Measurements from ENCODE around the gene UBXN11. TPM values are rescaled to one million over a fixed set of nuclear protein-coding genes. Genes with fewer than 3 reads are reported as not detected.
"Not testable (repeated sequence)": the region's sequence is repeated elsewhere in the genome, so short reads cannot be mapped to it uniquely, and the experiment has no call there.

Gene UBXN11
- total and polyA plus RNA-seq, 5 donors = 13.3 to 18.5 (median 13.9) TPM

- Histone ChIP-seq H3K4me3 (ENCODE audit: low read length) (peak overlapping the region; percentile 44), H3K27ac (ENCODE audit: low read length) (no peak overlapping the region), H3K27me3 (ENCODE audit: control insufficient read depth, insufficient read depth) (no peaks in the 10 kb centered on the region), H3K4me1 (ENCODE audit: control insufficient read depth, insufficient read depth, low read length) (no peaks in the 10 kb centered on the region), H3K9me3 (ENCODE audit: control insufficient read depth, low read length) (no peaks in the 10 kb centered on the region)
- ATAC-seq = peak in 1 of 2 donors; percentile 14
- DNase-seq = peak in 2 of 3 donors; percentile 29 to 57
- 4% methylated on average over 41 of the region's 41 CpGs for WGBS
- intact Hi-C loops (cut with DNase I) = no loop called here
Observed at GRCh38 chr1:26335774-26336476, 29.5 kb upstream of the UBXN11 start.

DNA sequence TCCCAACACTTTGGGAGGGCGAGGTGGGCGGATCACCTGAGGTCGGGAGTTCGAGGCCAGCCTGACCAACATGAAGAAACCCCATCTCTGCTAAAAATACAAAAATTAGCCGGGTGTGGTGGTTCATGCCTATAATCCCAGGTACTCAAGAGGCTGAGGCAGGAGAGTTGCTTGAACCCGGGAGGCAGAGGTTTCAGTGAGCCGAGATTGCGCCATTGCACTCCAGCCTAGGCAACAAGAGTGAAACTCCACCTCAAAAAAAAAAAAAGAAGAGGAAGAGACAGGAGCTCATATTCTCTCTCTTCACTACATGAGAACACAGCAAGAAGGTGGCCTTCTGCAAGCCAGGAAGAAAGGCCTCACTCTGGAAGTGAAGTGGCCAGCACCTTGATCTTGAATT is 26.9 kb upstream of the UBXN11 start:
- H3K9me3 ChIP-seq (ENCODE audit: control insufficient read depth, low read length); H3K27me3 ChIP-seq (ENCODE audit: control insufficient read depth, insufficient read depth); H3K4me3 ChIP-seq (ENCODE audit: low read length); ATAC-seq; intact Hi-C loops (cut with DNase I); H3K4me1 ChIP-seq (ENCODE audit: control insufficient read depth, insufficient read depth, low read length); DNase-seq; H3K27ac ChIP-seq (ENCODE audit: low read length): not testable (repeated sequence)
- WGBS = 89% methylated on average over 8 of the region's 8 CpGs

- ATAC-seq (no peak), DNase-seq (no peak)
- no peak overlapping the region for H3K27ac ChIP-seq (ENCODE audit: low read length)
- WGBS = 82% methylated on average over 5 of the region's 5 CpGs
- no peaks in the 10 kb centered on the region for H3K4me1 ChIP-seq (ENCODE audit: control insufficient read depth, insufficient read depth, low read length)
- intact Hi-C loops (cut with DNase I) = no loop called here
- H3K27me3 ChIP-seq (ENCODE audit: control insufficient read depth, insufficient read depth) = no peaks in the 10 kb centered on the region
- H3K4me3 ChIP-seq (ENCODE audit: low read length) = no peak overlapping the region
- no peaks in the 10 kb centered on the region for H3K9me3 ChIP-seq (ENCODE audit: control insufficient read depth, low read length)
Observed at GRCh38 chr1:26330276-26330675, 23.8 kb upstream of the UBXN11 start.

DNA sequence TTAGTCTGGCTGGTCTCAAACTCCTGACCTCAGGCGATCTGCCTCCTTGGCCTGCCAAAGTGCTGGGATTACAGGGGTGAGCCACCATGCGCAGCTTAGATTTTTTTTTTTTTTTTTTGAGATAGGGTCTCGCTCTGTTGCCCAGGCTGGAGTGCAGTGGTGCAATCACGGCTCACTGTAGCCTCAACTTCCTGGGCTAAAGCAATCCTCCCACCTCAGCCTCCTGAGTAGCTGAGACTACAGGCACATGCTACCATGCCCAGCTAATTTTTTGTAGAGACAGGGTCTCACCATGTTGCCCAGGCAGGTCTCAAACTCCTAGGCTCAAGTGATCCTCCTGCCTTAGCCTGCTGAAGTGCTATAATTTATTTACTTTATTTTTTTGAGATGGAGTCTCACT is 22.9 kb upstream of the UBXN11 start:
- H3K4me3 ChIP-seq (ENCODE audit: low read length); H3K27ac ChIP-seq (ENCODE audit: low read length); ATAC-seq; H3K27me3 ChIP-seq (ENCODE audit: control insufficient read depth, insufficient read depth); H3K4me1 ChIP-seq (ENCODE audit: control insufficient read depth, insufficient read depth, low read length); H3K9me3 ChIP-seq (ENCODE audit: control insufficient read depth, low read length): not testable (repeated sequence)
- intact Hi-C loops (cut with DNase I) = loop anchor here (10.0 kb wide), 3 partner anchors 145 to 225 kb away; partner anchors contain the start of genes C1orf232 (in 1 of the 4) and ZNF593 (in 1 of the 4)
- 86% methylated on average over 4 of the region's 4 CpGs for WGBS
- DNase-seq = peak in 1 of 3 donors; percentile 10

- 67% methylated on average over 8 of the region's 8 CpGs for WGBS
- Histone ChIP-seq H3K4me3 (ENCODE audit: low read length) (no peak overlapping the region), H3K4me1 (ENCODE audit: control insufficient read depth, insufficient read depth, low read length) (no peaks in the 10 kb centered on the region), H3K27me3 (ENCODE audit: control insufficient read depth, insufficient read depth) (no peaks in the 10 kb centered on the region), H3K27ac (ENCODE audit: low read length) (no peak overlapping the region), H3K9me3 (ENCODE audit: control insufficient read depth, low read length) (no peaks in the 10 kb centered on the region)
- intact Hi-C loops (cut with DNase I) = loop anchor here (10.0 kb wide), 3 partner anchors 144 to 224 kb away; partner anchors contain the start of genes C1orf232 (in 1 of the 4) and ZNF593 (in 1 of the 4)
- ATAC-seq = no peak
- DNase-seq = peak in 1 of 3 donors; percentile 9
Observed at GRCh38 chr1:26328597-26328996, 22.2 kb upstream of the UBXN11 start.

GRCh38 chr1:26327956-26328362 is 21.5 kb upstream of the UBXN11 start:
- WGBS = 83% methylated on average over 8 of the region's 8 CpGs
- Histone ChIP-seq H3K4me3 (ENCODE audit: low read length) (no peak overlapping the region), H3K27me3 (ENCODE audit: control insufficient read depth, insufficient read depth) (no peaks in the 10 kb centered on the region), H3K9me3 (ENCODE audit: control insufficient read depth, low read length) (no peaks in the 10 kb centered on the region), H3K27ac (ENCODE audit: low read length) (no peak overlapping the region), H3K4me1 (ENCODE audit: control insufficient read depth, insufficient read depth, low read length) (no peaks in the 10 kb centered on the region)
- peak in 1 of 3 donors; percentile 12 for DNase-seq
- no peak for ATAC-seq
- intact Hi-C loops (cut with DNase I) = loop anchor here (10.0 kb wide), 3 partner anchors 143 to 223 kb away; partner anchors contain the start of genes C1orf232 (in 1 of the 4) and ZNF593 (in 1 of the 4)

- no peak overlapping the region for H3K4me3 ChIP-seq (ENCODE audit: low read length)
- H3K9me3 ChIP-seq (ENCODE audit: control insufficient read depth, low read length) = no peaks in the 10 kb centered on the region
- H3K4me1 ChIP-seq (ENCODE audit: control insufficient read depth, insufficient read depth, low read length) = peaks cover 4% of the 10 kb centered on the region
- no peak overlapping the region for H3K27ac ChIP-seq (ENCODE audit: low read length)
- no peak for DNase-seq
- WGBS = 74% methylated on average over 3 of the region's 3 CpGs
- H3K27me3 ChIP-seq (ENCODE audit: control insufficient read depth, insufficient read depth) = no peaks in the 10 kb centered on the region
- intact Hi-C loops (cut with DNase I) = loop anchor here (5.0 to 10.0 kb wide), 6 partner anchors 47 to 222 kb away; partner anchors contain the start of genes C1orf232 (in 1 of the 4) and ZNF593 (in 1 of the 4)
- ATAC-seq = no peak
Observed at GRCh38 chr1:26324550-26324949, 18.1 kb upstream of the UBXN11 start.

DNA sequence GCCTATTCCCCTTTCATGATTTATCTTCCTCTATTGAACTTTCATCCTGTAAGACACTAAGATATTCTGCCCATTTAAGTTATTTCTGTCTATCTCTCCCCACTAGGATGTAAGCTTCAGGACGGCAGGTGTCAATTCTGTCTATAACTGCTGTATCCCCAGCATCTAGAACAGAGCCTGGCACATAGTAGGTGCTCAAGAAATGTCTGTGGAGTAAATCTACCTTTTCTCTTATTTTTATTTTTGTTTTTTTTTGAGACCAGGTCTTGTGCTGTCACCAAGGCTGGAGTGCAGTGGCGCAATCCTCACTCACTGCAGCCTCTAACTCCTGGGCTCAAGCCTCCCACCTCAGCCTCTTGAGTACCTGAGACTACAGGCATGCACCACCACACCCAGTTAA is 16.9 kb upstream of the UBXN11 start:
- Histone ChIP-seq H3K4me1 (ENCODE audit: control insufficient read depth, insufficient read depth, low read length) (peaks cover 4% of the 10 kb centered on the region), H3K27ac (ENCODE audit: low read length) (no peak overlapping the region), H3K9me3 (ENCODE audit: control insufficient read depth, low read length) (no peaks in the 10 kb centered on the region), H3K27me3 (ENCODE audit: control insufficient read depth, insufficient read depth) (no peaks in the 10 kb centered on the region), H3K4me3 (ENCODE audit: low read length) (no peak overlapping the region)
- DNase-seq (peak in 1 of 3 donors; percentile 9), ATAC-seq (no peak)
- 87% methylated on average over 2 of the region's 2 CpGs for WGBS
- intact Hi-C loops (cut with DNase I) = loop anchor here (5.0 to 10.0 kb wide), 6 partner anchors 46 to 221 kb away; partner anchors contain the start of genes C1orf232 (in 1 of the 4) and ZNF593 (in 1 of the 4)

GRCh38 chr1:26322042-26322331 is 15.6 kb upstream of the UBXN11 start:
- H3K4me3 ChIP-seq (ENCODE audit: low read length) = no peak overlapping the region
- ATAC-seq (no peak), DNase-seq (peak in 1 of 3 donors; percentile 30)
- no peak overlapping the region for H3K27ac ChIP-seq (ENCODE audit: low read length)
- H3K4me1 ChIP-seq (ENCODE audit: control insufficient read depth, insufficient read depth, low read length) = peaks cover 4% of the 10 kb centered on the region
- H3K27me3 ChIP-seq (ENCODE audit: control insufficient read depth, insufficient read depth) = no peaks in the 10 kb centered on the region
- intact Hi-C loops (cut with DNase I) = loop anchor here (5.0 to 10.0 kb wide), 6 partner anchors 45 to 220 kb away; partner anchors contain the start of genes C1orf232 (in 1 of the 4) and ZNF593 (in 1 of the 4)
- WGBS = 66% methylated on average over 10 of the region's 10 CpGs
- no peaks in the 10 kb centered on the region for H3K9me3 ChIP-seq (ENCODE audit: control insufficient read depth, low read length)

DNA sequence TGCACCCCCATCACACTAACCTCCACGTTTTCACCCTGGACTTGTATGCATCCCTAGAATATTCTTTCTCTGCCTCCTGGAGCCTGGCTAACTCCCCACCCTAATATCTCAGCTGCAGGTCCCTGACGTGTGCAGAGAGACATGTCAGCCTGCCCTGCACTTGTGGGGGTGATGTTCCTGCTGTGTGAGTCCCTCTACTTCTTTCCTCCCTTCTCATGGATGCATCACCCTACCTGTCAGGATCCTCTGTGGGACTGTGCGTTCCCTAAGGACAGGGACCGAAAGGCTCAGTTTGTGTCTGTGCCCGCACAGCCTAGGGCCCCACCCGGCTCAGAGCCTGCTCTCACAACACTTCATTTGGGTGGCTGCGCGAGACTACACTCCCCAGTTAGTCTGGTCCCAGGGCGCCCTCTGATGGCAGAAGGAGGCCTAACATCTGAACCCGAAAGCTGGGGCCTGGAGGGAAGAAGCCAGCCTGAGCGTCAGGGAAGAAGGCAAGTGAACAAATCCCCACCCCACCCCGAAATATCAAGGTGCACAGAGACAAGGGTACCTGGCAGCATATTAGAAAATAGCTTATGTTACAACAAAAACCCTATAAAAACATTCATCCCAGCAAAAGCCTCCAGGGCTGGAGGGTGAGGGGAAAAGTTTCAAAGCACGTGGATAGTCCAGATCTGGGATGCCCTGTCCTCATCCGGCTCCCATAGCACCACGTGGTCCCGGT is 15.0 kb upstream of the UBXN11 start:
- H3K4me1 ChIP-seq (ENCODE audit: control insufficient read depth, insufficient read depth, low read length) = peaks cover 4% of the 10 kb centered on the region
- peak; percentile 92 to 94 for ATAC-seq

GRCh38 chr1:26320896-26321295 is 14.5 kb upstream of the UBXN11 start:
- H3K27me3 ChIP-seq (ENCODE audit: control insufficient read depth, insufficient read depth) = no peaks in the 10 kb centered on the region
- 58% methylated on average over 2 of the region's 2 CpGs for whole genome bisulfite sequencing
- DNase-seq (peak in 1 of 3 donors; percentile 36), ATAC-seq (peak; percentile 12 to 21)
- no peak overlapping the region for H3K27ac ChIP-seq (ENCODE audit: low read length)
- H3K4me1 ChIP-seq (ENCODE audit: control insufficient read depth, insufficient read depth, low read length) = peaks cover 4% of the 10 kb centered on the region
- intact Hi-C loops (cut with DNase I) = loop anchor here (2.0 to 10.0 kb wide), 7 partner anchors 44 to 219 kb away; partner anchors contain the start of genes C1orf232 (in 1 of the 4) and ZNF593 (in 1 of the 4)
- no peak overlapping the region for H3K4me3 ChIP-seq (ENCODE audit: low read length)
- H3K9me3 ChIP-seq (ENCODE audit: control insufficient read depth, low read length) = no peaks in the 10 kb centered on the region

More for the DNA sequence above, 15.0 kb upstream of the UBXN11 start:
- Histone ChIP-seq H3K9me3 (ENCODE audit: control insufficient read depth, low read length) (no peaks in the 10 kb centered on the region), H3K27me3 (ENCODE audit: control insufficient read depth, insufficient read depth) (no peaks in the 10 kb centered on the region), H3K4me3 (ENCODE audit: low read length) (no peak overlapping the region), H3K27ac (ENCODE audit: low read length) (no peak overlapping the region)
- intact Hi-C loops (cut with DNase I) = loop anchor here (2.0 to 10.0 kb wide), 7 partner anchors 44 to 219 kb away; partner anchors contain the start of genes C1orf232 (in 1 of the 4) and ZNF593 (in 1 of the 4)
- 12% methylated on average over 16 of the region's 16 CpGs for WGBS
- DNase-seq = peak; percentile 92 to 97 (median 95)
